DND-41 (cell line): ENCODE results near the gene EEF1G.

Experiments used
- ATAC-seq: fragments of 200-7000 bp; cut with Tn5 transposase; 3 replicates; pipeline ENCODE4 v1.9.1; 2021; ENCODE audit warnings: low read depth; ENCODE audit not compliant: insufficient read depth
- DNase-seq: peaks from one replicate; pipeline ENCODE4 v3.0.0-alpha.2; 2020
- H2AFZ ChIP-seq: 2 replicates; pipeline ENCODE4 v1.6.0; 2012; ENCODE audit warnings: low read depth, low read length
- H3K27ac ChIP-seq: 2 replicates; pipeline ENCODE4 v1.5.1; 2012; ENCODE audit warnings: low read length, inconsistent platforms
- H3K27me3 ChIP-seq: fragments of 200-600 bp; sonication (generic); 2 replicates; pipeline ENCODE4 v1.6.0; 2012; ENCODE audit warnings: low read length, mild to moderate bottlenecking, inconsistent platforms; ENCODE audit not compliant: insufficient read depth, poor library complexity
- H3K36me3 ChIP-seq: 2 replicates; pipeline ENCODE4 v1.5.1; 2012; ENCODE audit warnings: low read length, inconsistent platforms; ENCODE audit not compliant: insufficient read depth
- H3K4me1 ChIP-seq: 2 replicates; pipeline ENCODE4 v1.5.1; 2012; ENCODE audit warnings: mild to moderate bottlenecking, low read length; ENCODE audit not compliant: insufficient read depth
- H3K4me2 ChIP-seq: 2 replicates; pipeline ENCODE4 v1.6.0; 2012; ENCODE audit warnings: mild to moderate bottlenecking, moderate library complexity, low read length, inconsistent platforms; ENCODE audit not compliant: insufficient read depth
- H3K4me3 ChIP-seq, 2 experiments: fragments of 200-600 bp in 1 of 2; shearing (Covaris generic) in 1 of 2; 2 replicates each; pipeline ENCODE4 v1.5.1; 2012 to 2016; ENCODE audit warnings: inconsistent platforms in 2 of 2, low read length in 2 of 2, mild to moderate bottlenecking in 2 of 2, low read depth in 1 of 2, moderate library complexity in 1 of 2
- H3K79me2 ChIP-seq: 2 replicates; pipeline ENCODE4 v1.6.0; 2012; ENCODE audit warnings: low read length, inconsistent platforms; ENCODE audit not compliant: insufficient read depth
- H3K9ac ChIP-seq: 2 replicates; pipeline ENCODE4 v1.6.0; 2012; ENCODE audit warnings: low read depth, mild to moderate bottlenecking, inconsistent platforms, low read length, moderate library complexity
- H3K9me3 ChIP-seq: 2 replicates; pipeline ENCODE4 v1.5.1; 2012; ENCODE audit warnings: low read length, moderate library complexity, mild to moderate bottlenecking, inconsistent platforms; ENCODE audit not compliant: insufficient read depth, severe bottlenecking
- H4K20me1 ChIP-seq: 2 replicates; pipeline ENCODE4 v1.6.0; 2012; ENCODE audit warnings: low read length; ENCODE audit not compliant: insufficient read depth
- CTCF ChIP-seq: IDR thresholded peaks from 2 replicates; pipeline ENCODE4 v1.5.1; 2012; ENCODE audit warnings: borderline replicate concordance, low read length, moderate library complexity, mild to moderate bottlenecking; ENCODE audit not compliant: poor library complexity, severe bottlenecking; ENCODE audit errors: extremely low read depth
- EZH2 ChIP-seq: IDR thresholded peaks from 3 replicates; pipeline ENCODE4 v1.6.1; 2012; ENCODE audit warnings: borderline replicate concordance, low read depth, mild to moderate bottlenecking, moderate library complexity, low read length, inconsistent platforms; ENCODE audit not compliant: severe bottlenecking

EEF1G gene

GRCh38 chr11:62607714-62608113 lies 34.0 kb upstream of the EEF1G start:
- H3K4me3 ChIP-seq: no peak overlapping the region
- peaks cover 18% of the 10 kb centered on the region for H3K4me1 ChIP-seq
- DNase-seq (no peak), ATAC-seq (no peak)
- H3K4me2 ChIP-seq: no peak overlapping the region
- no peaks in the 10 kb centered on the region for H3K27me3 ChIP-seq
- H3K79me2 ChIP-seq: peaks cover 12% of the 10 kb centered on the region
- H3K27ac ChIP-seq: no peak overlapping the region
- peaks cover 40% of the 10 kb centered on the region for H3K36me3 ChIP-seq
- H4K20me1 ChIP-seq: no peaks in the 10 kb centered on the region
- TF ChIP-seq EZH2 (no peak), CTCF (no peak)
- H3K9ac ChIP-seq: no peak overlapping the region
- H3K9me3 ChIP-seq: no peaks in the 10 kb centered on the region
- H2AFZ ChIP-seq: no peak overlapping the region

DNA sequence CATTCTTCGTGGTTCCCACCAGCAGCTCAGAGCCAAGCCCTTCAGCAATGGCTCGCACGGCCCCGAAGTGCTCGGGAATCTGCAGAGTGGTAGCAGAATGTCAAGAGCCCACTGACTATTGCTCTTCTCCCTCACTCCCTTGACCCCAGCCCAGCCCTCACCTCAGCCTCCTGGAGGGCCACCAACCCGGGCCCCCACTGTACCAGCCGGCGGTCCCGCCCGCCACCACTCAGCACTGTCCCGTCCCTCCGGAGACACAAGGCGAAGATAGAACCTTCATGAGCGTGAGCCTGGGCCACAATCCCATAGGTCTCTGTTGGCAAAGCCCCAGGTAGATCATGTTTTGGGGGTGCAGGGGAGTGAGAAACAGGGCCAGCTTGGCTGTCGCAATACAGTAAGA lies 32.2 kb upstream of the EEF1G start:
- H3K9ac ChIP-seq: no peak overlapping the region
- no peak overlapping the region for H2AFZ ChIP-seq
- H3K79me2 ChIP-seq: peaks cover 7% of the 10 kb centered on the region
- DNase-seq (no peak), ATAC-seq (no peak)
- H3K4me1 ChIP-seq: peaks cover 15% of the 10 kb centered on the region
- H4K20me1 ChIP-seq: no peaks in the 10 kb centered on the region
- H3K4me3 ChIP-seq: no peak overlapping the region
- H3K27me3 ChIP-seq: no peaks in the 10 kb centered on the region
- no peaks in the 10 kb centered on the region for H3K9me3 ChIP-seq
- H3K4me2 ChIP-seq: no peak overlapping the region
- no peak overlapping the region for H3K27ac ChIP-seq
- TF ChIP-seq EZH2 (no peak), CTCF (no peak)
- H3K36me3 ChIP-seq: peaks cover 45% of the 10 kb centered on the region

- Histone ChIP-seq H3K36me3 (peaks cover 46% of the 10 kb centered on the region), H3K79me2 (peaks cover 11% of the 10 kb centered on the region), H3K27ac (no peak overlapping the region), H3K27me3 (no peaks in the 10 kb centered on the region), H3K4me1 (peaks cover 13% of the 10 kb centered on the region), H3K9me3 (no peaks in the 10 kb centered on the region), H3K4me2 (no peak overlapping the region), H4K20me1 (peaks cover 3% of the 10 kb centered on the region; the same call in 1 of the 2 replicates), H3K9ac (no peak overlapping the region), H3K4me3 (no peak overlapping the region), H2AFZ (no peak overlapping the region)
- no peak for DNase-seq
- TF ChIP-seq EZH2: no peak
- no peak for TF ChIP-seq CTCF
- ATAC-seq: no peak
Measured at GRCh38 chr11:62605467-62605866, 31.8 kb upstream of the EEF1G start.

- Histone ChIP-seq H3K27me3 (no peaks in the 10 kb centered on the region), H3K79me2 (peaks cover 20% of the 10 kb centered on the region), H3K9me3 (no peaks in the 10 kb centered on the region), H2AFZ (no peak overlapping the region), H3K36me3 (peaks cover 49% of the 10 kb centered on the region), H3K4me1 (peaks cover 20% of the 10 kb centered on the region), H3K4me2 (no peak overlapping the region), H3K9ac (no peak overlapping the region), H3K27ac (no peak overlapping the region), H3K4me3 (no peak overlapping the region), H4K20me1 (peaks cover 12% of the 10 kb centered on the region; the same call in 1 of the 2 replicates)
- no peak for DNase-seq
- TF ChIP-seq EZH2: no peak
- no peak for TF ChIP-seq CTCF
- ATAC-seq: no peak
Measured at GRCh38 chr11:62604460-62605120, 30.9 kb upstream of the EEF1G start.
